NCI-H146 treated with DMSO at 0.1 percent for 48 hours (cell line): ENCODE data around the gene GAPDHS.

Experiments used
- DNase-seq: peaks from one replicate; lab custom pipeline; 2025; ENCODE audit not compliant: unreplicated experiment; lab: John Stamatoyannopoulos, UW

The GAPDHS gene

GRCh38 chr19:35585848-35586247, 52.6 kb downstream of the GAPDHS start, which contains the start of gene PMIS2:
PMIS2 (plus strand) TSS chr19:35586173; CDS start chr19:35586260, 87 bp downstream.
- no peak for DNase-seq

- DNase-seq = no peak
Observed at GRCh38 chr19:35587321-35587720, 54.1 kb downstream of the GAPDHS start.

GRCh38 chr19:35590875-35591274, 57.6 kb downstream of the GAPDHS start:
- DNase-seq = no peak

- DNase-seq = peak; percentile 32
Observed at GRCh38 chr19:35592226-35592625, 59.0 kb downstream of the GAPDHS start.
